K562 treated with DMSO at 1 percent for 12 hours (cell line): ENCODE results near the gene ABCC4. TPM values are rescaled to one million over a fixed set of nuclear protein-coding genes. Genes with fewer than 3 reads are reported as not detected.

ENCODE experiments used
- total RNA-seq: library from RNA; unstranded; fragments of 300-600 nt; gene quantifications from 2 replicates; pipeline ENCODE4 v1.2.3, GENCODE V29; 2022; ENCODE audit not compliant: insufficient read depth

Gene ABCC4
- total RNA-seq, result 3.8 and 14.8 TPM in 2 replicates

GRCh38 chr13:95301183-95301967 lies at the start of gene ABCC4:
TSS of gene ABCC4 (minus strand) at chr13:95301451. CDS start at chr13:95301314, 137 bp downstream.

